Measurements from ENCODE around the gene PFKFB2.
A peak's percentile ranks its signal among the peaks of the same experiment; 100 is the strongest.

Gene PFKFB2

DNA sequence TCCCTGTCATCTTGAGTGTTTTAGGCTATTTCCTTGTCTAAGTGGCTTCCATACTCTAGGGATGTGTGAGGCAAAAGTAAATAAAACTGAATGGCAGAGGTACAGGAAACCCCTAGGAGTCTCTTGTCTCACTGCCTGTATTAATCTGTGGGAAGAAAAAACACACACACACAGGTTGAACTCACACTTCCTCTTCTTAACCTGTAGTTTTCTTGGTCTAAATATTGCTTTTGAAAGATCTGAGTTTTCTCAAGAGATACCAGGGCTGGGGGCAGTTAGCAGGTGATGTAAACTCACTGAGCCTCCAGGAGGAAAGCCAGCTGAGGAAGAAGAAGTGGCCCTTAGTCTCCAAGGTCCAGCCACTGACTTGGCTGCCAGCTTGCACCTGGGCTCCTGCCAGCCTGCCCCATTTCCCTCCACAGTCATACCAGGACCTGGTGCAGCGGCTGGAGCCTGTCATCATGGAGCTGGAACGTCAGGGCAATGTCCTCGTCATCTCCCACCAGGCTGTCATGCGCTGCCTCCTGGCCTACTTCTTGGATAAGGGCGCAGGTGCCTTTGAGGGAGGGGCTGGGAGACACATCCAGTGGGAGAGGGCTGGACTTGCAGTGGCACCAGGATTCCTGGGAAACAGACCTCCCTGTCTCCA, 16.9 kb downstream of the PFKFB2 start:
- Histone ChIP-seq H3K4me2 (peak overlapping the region in 5 of 11 experiments; percentile 25 to 61 (median 49); a peak in 7 of 22 replicates), H3K27me3 (no peaks in the 10 kb centered on the region), H3K4me1 (peaks cover 8 to 16% (median 12%) of the 10 kb centered on the region in 10 experiments; a peak in 18 of 20 replicates), H3K4me3 (no peak overlapping the region), H4K20me1 (no peaks in the 10 kb centered on the region), H3K9ac (no peak overlapping the region), H3K9me3 (replicated peaks in 1 of 11) (no peaks in the 10 kb centered on the region), H3K27ac (no peak overlapping the region), H3K36me3 (no peaks in the 10 kb centered on the region)
- TF ChIP-seq Cebpa-rat (IDR thresholded peaks at IDR 0.05) = no peak

GRCh38 chr1:207070811-207071210, 17.7 kb downstream of the PFKFB2 start:
- Histone ChIP-seq H3K27ac (no peak overlapping the region), H3K4me2 (peak overlapping the region; percentile 25 to 61 (median 35); a peak in 19 of 22 replicates), H3K36me3 (no peaks in the 10 kb centered on the region), H3K4me3 (no peak overlapping the region), H3K27me3 (no peaks in the 10 kb centered on the region), H3K9ac (no peak overlapping the region), H3K4me1 (peaks cover 8 to 16% (median 12%) of the 10 kb centered on the region in 10 experiments; a peak in 18 of 20 replicates), H4K20me1 (no peaks in the 10 kb centered on the region), H3K9me3 (replicated peaks in 1 of 11) (no peaks in the 10 kb centered on the region)
- TF ChIP-seq Cebpa-rat (IDR thresholded peaks at IDR 0.05) = no peak

DNA sequence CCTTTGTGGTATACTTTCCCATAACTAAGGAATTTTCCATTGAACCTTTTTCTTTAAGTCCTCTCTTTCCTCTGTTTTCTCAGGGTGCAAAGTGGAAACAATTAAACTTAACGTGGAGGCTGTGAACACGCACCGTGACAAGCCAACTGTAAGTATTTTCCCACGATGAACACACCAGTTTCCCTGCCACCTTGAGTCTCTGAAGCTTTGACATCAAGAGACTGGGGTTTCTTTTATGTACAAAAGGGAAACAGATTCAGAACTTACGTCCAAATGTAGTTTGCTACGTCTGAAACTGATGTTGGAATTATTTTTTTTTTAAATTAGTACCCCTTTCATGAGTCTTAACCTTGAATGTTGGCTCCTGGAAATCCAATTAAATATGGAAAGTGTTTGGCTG, 18.4 kb downstream of the PFKFB2 start:
- H3K9me3 ChIP-seq (replicated peaks in 1 of 11) = no peaks in the 10 kb centered on the region
- H3K4me2 ChIP-seq = peak overlapping the region; percentile 25 to 61 (median 35); a peak in 12 of 22 replicates
- H3K4me3 ChIP-seq = no peak overlapping the region
- H3K9ac ChIP-seq = no peak overlapping the region
- no peaks in the 10 kb centered on the region for H3K27me3 ChIP-seq
- no peak for TF ChIP-seq Cebpa-rat (IDR thresholded peaks at IDR 0.05)
- H3K36me3 ChIP-seq = no peaks in the 10 kb centered on the region
- peaks cover 8 to 16% (median 12%) of the 10 kb centered on the region in 10 experiments; a peak in 18 of 20 replicates for H3K4me1 ChIP-seq
- no peaks in the 10 kb centered on the region for H4K20me1 ChIP-seq
- H3K27ac ChIP-seq = no peak overlapping the region

DNA sequence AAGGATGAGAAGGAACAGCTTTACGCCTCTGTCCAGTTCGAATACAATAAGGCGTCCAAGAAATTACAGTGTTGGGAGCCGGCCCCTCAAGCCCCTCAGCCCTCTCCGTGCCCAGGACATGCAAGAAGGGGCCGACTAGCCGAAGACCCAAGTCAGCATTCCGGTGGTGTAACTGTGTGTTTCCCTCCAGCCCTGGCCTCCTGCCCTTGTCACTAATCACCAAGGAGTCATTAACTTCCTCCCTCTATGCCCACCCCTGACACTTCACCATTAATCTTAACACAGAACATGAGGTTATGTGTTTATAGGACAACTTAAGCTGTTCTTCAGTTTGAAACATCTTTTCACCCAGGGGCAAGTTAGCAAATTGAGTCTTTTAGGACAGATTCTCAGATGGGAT, 19.2 kb downstream of the PFKFB2 start:
- Histone ChIP-seq H3K4me3 (no peak overlapping the region), H3K36me3 (no peaks in the 10 kb centered on the region), H3K4me2 (no peak overlapping the region), H4K20me1 (no peaks in the 10 kb centered on the region), H3K9ac (no peak overlapping the region), H3K9me3 (replicated peaks in 1 of 11) (no peaks in the 10 kb centered on the region), H3K27me3 (no peaks in the 10 kb centered on the region), H3K27ac (no peak overlapping the region), H3K4me1 (peaks cover 8 to 16% (median 12%) of the 10 kb centered on the region in 10 experiments; a peak in 18 of 20 replicates)
- TF ChIP-seq Cebpa-rat (IDR thresholded peaks at IDR 0.05) = no peak

DNA sequence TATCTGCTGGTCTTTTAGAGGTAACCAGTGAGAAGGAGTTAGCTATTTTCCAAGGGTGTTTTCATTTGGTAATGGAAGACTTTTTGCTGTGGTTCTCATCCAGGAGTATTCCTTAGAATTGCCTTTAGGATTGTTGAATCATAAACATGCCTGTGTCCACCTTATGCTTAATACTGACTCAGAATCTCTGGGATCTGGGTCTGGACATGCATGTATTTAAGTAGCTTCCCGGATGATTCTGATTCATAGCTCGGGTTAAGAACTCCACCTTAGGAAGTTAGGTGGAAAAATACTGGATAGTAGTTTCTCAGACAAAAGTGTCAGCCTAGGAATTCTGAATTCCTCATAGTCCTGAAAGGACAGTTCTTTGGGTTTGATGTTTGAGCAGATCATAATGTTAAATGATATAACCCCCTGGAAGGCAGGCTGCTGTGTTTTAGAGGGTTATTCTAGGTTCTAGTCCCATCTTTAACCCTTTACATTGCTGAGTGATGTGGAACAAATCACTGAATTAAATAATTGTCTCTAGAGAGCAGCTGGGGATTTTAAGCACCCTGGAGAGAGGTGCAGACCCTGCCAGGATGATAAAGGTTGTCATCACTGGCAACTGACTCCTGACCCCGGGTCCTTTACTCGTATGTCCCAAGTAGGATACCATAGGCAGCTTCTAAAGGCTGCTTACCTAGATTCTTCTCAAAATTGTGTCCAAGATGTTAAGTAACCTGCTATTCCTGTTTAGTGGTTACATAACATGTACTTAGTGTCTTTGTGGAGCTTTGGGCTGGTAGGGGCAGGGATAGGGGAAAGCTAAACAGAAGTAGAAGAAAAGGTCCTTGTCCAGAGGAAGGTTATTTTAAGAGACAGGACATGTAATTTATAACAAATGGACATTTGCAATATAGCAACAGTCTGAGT, 21.1 kb downstream of the PFKFB2 start:
- TF ChIP-seq Cebpa-rat (IDR thresholded peaks at IDR 0.05) = no peak
- H3K27me3 ChIP-seq = no peaks in the 10 kb centered on the region
- H4K20me1 ChIP-seq = no peaks in the 10 kb centered on the region
- peaks cover 8 to 16% (median 12%) of the 10 kb centered on the region in 10 experiments; a peak in 18 of 20 replicates for H3K4me1 ChIP-seq
- H3K9ac ChIP-seq = no peak overlapping the region
- no peaks in the 10 kb centered on the region for H3K9me3 ChIP-seq (replicated peaks in 1 of 11)
- no peaks in the 10 kb centered on the region for H3K36me3 ChIP-seq
- no peak overlapping the region for H3K4me2 ChIP-seq
- no peak overlapping the region for H3K4me3 ChIP-seq
- H3K27ac ChIP-seq = no peak overlapping the region

- Histone ChIP-seq H3K4me1 (peaks cover 0 to 2% (median under 1%) of the 10 kb centered on the region in 10 experiments; a peak in 9 of 20 replicates), H3K27me3 (no peaks in the 10 kb centered on the region), H4K20me1 (no peaks in the 10 kb centered on the region), H3K36me3 (no peaks in the 10 kb centered on the region), H3K4me3 (no peak overlapping the region), H3K9me3 (replicated peaks in 1 of 11) (no peaks in the 10 kb centered on the region), H3K27ac (no peak overlapping the region), H3K9ac (no peak overlapping the region), H3K4me2 (no peak overlapping the region)
- no peak for TF ChIP-seq Cebpa-rat (IDR thresholded peaks at IDR 0.05)
Measured at GRCh38 chr1:207076181-207076955, 23.3 kb downstream of the PFKFB2 start.

DNA sequence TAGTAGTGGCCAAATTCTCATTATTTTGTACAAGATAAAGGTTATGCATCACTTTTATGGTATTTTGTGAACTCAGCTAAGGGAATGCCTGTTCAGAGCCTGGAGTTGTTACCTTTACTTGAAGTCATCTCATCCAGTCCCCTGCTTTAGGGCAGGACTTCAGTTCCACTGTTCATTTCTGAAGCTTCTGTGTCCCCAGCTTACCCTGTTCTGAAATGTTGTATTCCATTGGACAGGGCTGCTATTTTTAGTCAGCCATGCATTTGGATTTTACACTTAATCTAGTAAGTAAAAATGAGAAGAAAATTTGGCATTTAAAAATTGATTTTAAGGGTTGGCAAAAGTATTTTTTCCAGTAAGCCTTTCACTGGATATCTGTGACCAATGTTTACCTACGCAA, 23.9 kb downstream of the PFKFB2 start:
- Histone ChIP-seq H3K27ac (no peak overlapping the region), H3K9ac (no peak overlapping the region), H4K20me1 (no peaks in the 10 kb centered on the region), H3K4me1 (no peaks in the 10 kb centered on the region), H3K4me3 (no peak overlapping the region), H3K9me3 (replicated peaks in 1 of 11) (no peaks in the 10 kb centered on the region), H3K27me3 (no peaks in the 10 kb centered on the region), H3K36me3 (no peaks in the 10 kb centered on the region), H3K4me2 (no peak overlapping the region)
- no peak for TF ChIP-seq Cebpa-rat (IDR thresholded peaks at IDR 0.05)

GRCh38 chr1:207077470-207078377, 24.6 kb downstream of the PFKFB2 start:
- no peak for TF ChIP-seq Cebpa-rat (IDR thresholded peaks at IDR 0.05)
- Histone ChIP-seq H3K36me3 (no peaks in the 10 kb centered on the region), H3K9me3 (replicated peaks in 1 of 11) (no peaks in the 10 kb centered on the region), H3K4me2 (no peak overlapping the region), H3K27ac (no peak overlapping the region), H4K20me1 (no peaks in the 10 kb centered on the region), H3K9ac (no peak overlapping the region), H3K4me1 (no peaks in the 10 kb centered on the region), H3K4me3 (no peak overlapping the region), H3K27me3 (no peaks in the 10 kb centered on the region)

Data from BLaER1 treated with 17β-estradiol and CSF1 and Interleukin-3, amounts not matched to agents 10 nM and 100 nM (cell line).